Measurements from ENCODE around the gene NINL. TPM values are rescaled to one million over a fixed set of nuclear protein-coding genes. Genes with fewer than 3 reads are reported as not detected.

The NINL gene
- total and polyA plus RNA-seq, 2 of the 4 experiments (the other 2 are of a cell fraction): 3.0 to 10.4 TPM

- in situ Hi-C loops (cut with MboI; ENCODE audit: low sequenced_read_pairs) (no loop called here), intact Hi-C loops (cut with micrococcal nuclease) (no loop called here), dilution Hi-C loops (cut with HindIII; ENCODE audit: low sequenced_read_pairs, unreplicated experiment) (no loop called here)
- ATAC-seq (ENCODE audit: low read depth) (no peak), DNase-seq (no peak)
- H3K9ac ChIP-seq (ENCODE audit: low read depth, low read length): no peak overlapping the region
- no peak overlapping the region for H3K18ac ChIP-seq (ENCODE audit: low read depth, low read length)
- H3K4me2 ChIP-seq (ENCODE audit: low read depth, low read length): no peak overlapping the region
- no peak overlapping the region for H3K14ac ChIP-seq (replicated peaks; ENCODE audit: low read depth, low read length)
- H3K9me1 ChIP-seq (ENCODE audit: insufficient read depth, low read length): peaks cover 4% of the 10 kb centered on the region; the same call in 1 of the 2 replicates
- TF ChIP-seq FOS (IDR thresholded peaks at IDR 0.05; ENCODE audit: low read depth, low read length) (no peak), USF2 (IDR thresholded peaks at IDR 0.05; ENCODE audit: low read depth, low read length) (no peak), POLR2A (IDR thresholded peaks at IDR 0.05; ENCODE audit: low read depth, low read length) (no peak), CTCF (conservative IDR thresholded peaks at IDR 0.05; ENCODE audit: low read depth, low read length) (no peak), RCOR1 (IDR thresholded peaks at IDR 0.05; ENCODE audit: insufficient replicate concordance, low read length) (no peak), MAZ (IDR thresholded peaks at IDR 0.05; ENCODE audit: borderline replicate concordance, low read depth, low read length) (no peak), CHD1 (IDR thresholded peaks at IDR 0.05; ENCODE audit: low read depth, low read length) (no peak), SMC3 (IDR thresholded peaks at IDR 0.05; ENCODE audit: low read depth, low read length) (no peak), RFX5 (IDR thresholded peaks at IDR 0.05; ENCODE audit: low read depth, low read length) (no peak)
- WGBS, 2 experiments (ENCODE audit: extremely low coverage in 2 of 2, insufficient read length in 1 of 2): 97% methylated on average over 6 of the region's 10 CpGs; no CpG with 5 or more reads in 1 of the 2 experiments
- H3K4me3 ChIP-seq (ENCODE audit: insufficient read depth, low read depth, low read length): no peak overlapping the region
- H3K23ac ChIP-seq (ENCODE audit: low read depth, low read length): no peak overlapping the region
- no TSS peak for BruUV-seq (replicated peaks)
- ChIA-PET POLR2A (ENCODE audit: unreplicated experiment) (no interaction called here), CTCF (no interaction called here)
- no peak overlapping the region for H2BK5ac ChIP-seq (ENCODE audit: low read depth, low read length, poor library complexity, severe bottlenecking)
- no peak overlapping the region for H4K91ac ChIP-seq (ENCODE audit: insufficient read depth, low read depth, low read length)
- no peak overlapping the region for H4K5ac ChIP-seq (ENCODE audit: low read depth, low read length)
- no peaks in the 10 kb centered on the region for H3K4me1 ChIP-seq (ENCODE audit: control insufficient read depth, insufficient read depth, low read length)
- H3K9me3 ChIP-seq (ENCODE audit: control insufficient read depth, insufficient read depth, low read length): no peaks in the 10 kb centered on the region
- H3K27me3 ChIP-seq (ENCODE audit: control insufficient read depth, insufficient read depth, low read length): no peaks in the 10 kb centered on the region
- no peak overlapping the region for H2BK20ac ChIP-seq (ENCODE audit: low read depth, low read length)
- H4K20me1 ChIP-seq (ENCODE audit: insufficient read depth, low read length): no peaks in the 10 kb centered on the region
- no peak overlapping the region for H2BK15ac ChIP-seq (ENCODE audit: low read depth, low read length)
- H2AK9ac ChIP-seq (replicated peaks; ENCODE audit: low read depth, low read length, poor library complexity): no peak overlapping the region
- H2AFZ ChIP-seq (replicated peaks; ENCODE audit: low read length, poor library complexity): no peak overlapping the region
- no peak overlapping the region for H3K56ac ChIP-seq (ENCODE audit: extremely low read depth, insufficient read depth, low read length)
- no peak overlapping the region for H4K8ac ChIP-seq (ENCODE audit: low read depth in 2 of 2, low read length in 2 of 2)
- no peaks in the 10 kb centered on the region for H3K79me1 ChIP-seq (ENCODE audit: low read depth in 1 of 2, low read length in 2 of 2)
- H3K4ac ChIP-seq (ENCODE audit: low read depth, low read length): no peak overlapping the region
- H2AK5ac ChIP-seq (ENCODE audit: low read depth, low read length): no peak overlapping the region
- no peak overlapping the region for H2BK120ac ChIP-seq (ENCODE audit: low read depth, low read length)
- H3K27ac ChIP-seq (ENCODE audit: insufficient read depth, low read length): no peak overlapping the region
- H3K36me3 ChIP-seq (ENCODE audit: control insufficient read depth, insufficient read depth, low read length): peaks cover 31% of the 10 kb centered on the region
Measured at GRCh38 chr20:25493137-25493536, 92.2 kb downstream of the NINL start.
